Hippocampal formation (tissue), 2 donors: ENCODE results near the gene FBXL7.

Experiments used
- DNase-seq, 2 donors: peaks; one replicate each; lab custom pipeline; 2025; lab: John Stamatoyannopoulos, UW

The FBXL7 gene

DNA sequence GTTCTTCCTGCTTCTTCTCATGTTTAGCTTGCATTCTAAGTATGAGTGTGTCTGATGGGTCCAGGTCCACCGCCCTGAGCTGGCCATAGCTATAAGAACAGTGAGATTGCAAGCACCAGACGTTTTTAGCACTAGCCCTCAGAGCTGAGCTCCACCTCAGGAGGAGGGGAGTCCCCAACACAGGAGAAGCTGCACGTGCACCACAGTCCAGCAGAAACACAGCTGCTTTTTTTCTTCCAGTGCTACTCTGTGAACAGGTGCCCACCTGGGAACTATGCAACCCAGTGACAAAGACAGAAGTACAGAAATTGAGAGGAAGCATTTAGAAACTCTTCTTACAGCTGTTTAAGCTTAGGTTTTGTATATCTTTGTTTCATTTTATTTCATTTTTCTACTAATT is 380.2 kb downstream of the FBXL7 start:
- no peak for DNase-seq

DNA sequence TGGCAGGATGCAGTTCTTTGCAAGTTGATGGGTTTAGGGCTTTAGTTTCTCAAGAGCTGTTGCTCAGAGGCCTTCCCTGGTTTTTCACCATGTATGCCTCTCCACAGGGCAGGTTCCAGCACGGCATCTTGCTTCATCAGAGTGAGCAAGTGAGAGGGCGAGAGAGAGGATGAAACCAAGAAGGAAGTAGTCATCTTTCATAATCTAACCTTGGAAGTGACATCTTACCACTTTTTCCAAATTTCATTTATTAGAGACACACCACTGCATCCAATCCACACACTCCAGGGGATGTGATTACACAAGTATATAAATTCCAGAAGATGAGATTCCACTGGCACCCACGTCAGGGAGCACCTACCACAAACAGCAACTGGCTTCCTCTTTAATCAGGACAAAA is 385.2 kb downstream of the FBXL7 start:
- DNase-seq = no peak

DNA sequence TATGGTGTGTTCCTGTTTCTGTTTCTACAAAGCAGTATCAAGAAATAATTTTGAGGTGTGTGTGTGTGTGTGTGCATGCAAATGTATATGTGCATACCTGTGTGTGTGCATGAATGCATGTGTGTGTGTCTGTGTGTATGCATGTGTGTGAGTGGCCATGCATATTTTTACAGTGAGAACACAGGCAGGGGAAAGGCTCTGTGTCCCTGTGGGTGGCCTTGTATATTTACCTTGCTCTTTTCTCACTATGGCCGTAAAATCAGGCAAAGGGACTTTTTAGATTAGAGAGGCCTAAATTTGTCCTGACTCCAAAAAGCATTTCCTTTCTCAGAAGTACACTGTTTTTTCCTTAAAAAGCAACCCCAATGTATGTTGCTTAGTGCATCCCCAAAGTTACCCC is 386.2 kb downstream of the FBXL7 start:
- no peak for DNase-seq

DNA sequence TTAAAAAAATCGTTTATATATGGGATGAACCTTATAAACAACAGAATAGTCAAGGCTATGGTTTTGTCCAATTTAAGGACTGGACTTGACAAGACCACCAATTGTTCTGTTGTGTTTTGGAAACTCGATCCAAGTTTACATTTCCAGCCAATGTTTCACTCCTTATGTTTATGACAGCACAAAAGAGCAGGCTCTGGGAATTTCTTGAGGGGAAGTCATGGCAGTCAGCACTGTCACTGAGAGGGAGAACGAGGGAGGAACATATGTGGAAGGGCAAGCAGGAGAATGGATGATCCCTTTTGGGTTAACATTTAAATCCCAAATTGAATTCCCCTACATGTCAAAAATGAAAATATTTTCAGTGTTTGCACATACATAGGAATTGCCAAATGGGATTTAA is 387.1 kb downstream of the FBXL7 start:
- no peak for DNase-seq

DNA sequence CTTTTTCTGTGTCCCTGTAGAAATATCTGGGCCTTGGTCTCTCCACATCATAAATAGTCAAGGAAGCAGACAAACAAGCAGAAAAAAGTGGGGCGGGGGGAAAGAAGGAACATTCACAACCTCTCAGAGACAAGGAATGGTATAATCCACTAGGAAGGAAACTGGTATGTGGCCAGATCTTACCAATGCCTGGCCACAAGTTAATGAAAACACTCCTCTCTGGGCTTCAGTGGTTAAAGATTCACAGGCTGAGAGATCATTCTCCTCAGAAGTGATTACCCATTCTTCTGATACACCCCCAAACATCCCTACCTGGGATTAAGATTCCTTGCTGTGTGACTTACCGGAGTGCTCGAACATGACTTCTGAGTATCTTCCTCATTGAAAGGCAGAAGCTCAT is 389.0 kb downstream of the FBXL7 start:
- DNase-seq = no peak

DNA sequence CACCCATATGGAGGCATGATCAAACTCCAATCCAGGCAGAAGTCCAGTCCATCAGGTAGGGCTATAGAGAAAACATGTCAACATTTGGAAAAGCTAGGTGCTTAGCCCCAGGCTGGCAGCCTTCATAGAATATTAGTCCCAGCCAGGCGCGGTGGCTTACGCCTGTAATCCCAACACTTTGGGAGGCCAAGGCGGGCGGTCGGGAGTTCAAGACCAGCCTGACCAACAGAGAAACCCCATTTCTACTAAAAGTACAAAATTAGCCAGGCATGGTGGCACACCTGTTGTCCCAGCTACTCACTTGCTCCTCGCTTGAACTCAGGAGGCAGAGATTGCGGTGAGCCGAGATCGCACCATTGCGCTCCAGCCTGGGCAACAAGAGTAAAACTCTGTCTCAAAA is 393.9 kb downstream of the FBXL7 start:
- no peak for DNase-seq

DNA sequence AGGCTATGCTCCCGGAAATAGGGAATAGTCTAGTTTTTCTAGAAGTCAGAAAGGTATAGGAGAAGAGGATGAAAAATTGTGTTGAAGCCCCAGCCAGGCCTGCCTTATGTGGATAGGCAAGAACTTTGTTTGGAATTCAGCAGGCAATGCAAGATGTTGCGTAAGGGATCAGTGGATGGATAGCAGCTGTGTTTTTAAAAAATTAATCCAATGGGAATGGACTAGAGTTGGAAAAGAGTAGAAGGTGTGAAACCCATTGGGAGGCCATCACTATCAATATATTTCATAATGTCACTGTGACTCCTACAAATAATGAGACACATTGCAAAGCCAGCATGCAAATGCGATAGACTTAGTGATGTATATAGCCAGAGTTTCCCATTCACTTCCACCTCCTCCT is 397.7 kb downstream of the FBXL7 start:
- no peak for DNase-seq

DNA sequence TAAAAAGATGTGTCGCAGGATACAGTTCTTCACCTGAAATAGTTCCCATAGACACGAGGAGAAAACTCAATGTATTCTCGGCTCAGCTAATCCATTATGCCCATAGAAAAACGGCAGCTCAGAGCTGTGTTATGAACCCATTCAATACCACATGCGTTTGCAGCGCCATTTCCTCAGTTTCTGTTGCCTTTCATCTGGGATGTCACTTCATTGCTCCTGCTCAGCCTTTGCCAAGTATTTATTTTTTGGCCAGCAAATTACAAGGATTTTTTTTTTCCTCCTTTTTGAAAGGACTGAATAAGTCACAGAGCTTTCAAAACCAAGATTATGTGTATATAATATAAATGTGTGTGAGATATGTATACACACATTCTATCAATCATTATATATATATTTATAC is 398.7 kb downstream of the FBXL7 start:
- no peak for DNase-seq

DNA sequence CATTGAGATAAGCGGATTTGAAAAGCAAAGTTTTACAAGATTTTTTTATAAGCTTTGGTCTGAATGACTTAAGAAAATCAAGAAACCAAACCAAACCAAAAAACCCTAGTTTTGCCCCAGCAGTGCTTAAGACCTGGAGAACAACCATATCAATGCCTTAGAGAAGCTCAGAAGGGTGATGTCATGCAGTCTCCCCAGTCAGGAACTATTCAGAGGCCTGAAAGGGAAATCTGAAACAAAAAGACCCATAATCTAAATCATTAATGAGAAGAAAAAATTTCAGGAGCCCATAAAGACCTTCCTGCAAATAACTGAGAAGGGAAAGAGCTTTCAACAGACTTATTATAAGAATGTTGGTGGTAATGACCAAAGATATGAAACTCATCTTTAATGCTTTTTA is 399.5 kb downstream of the FBXL7 start:
- no peak for DNase-seq

DNA sequence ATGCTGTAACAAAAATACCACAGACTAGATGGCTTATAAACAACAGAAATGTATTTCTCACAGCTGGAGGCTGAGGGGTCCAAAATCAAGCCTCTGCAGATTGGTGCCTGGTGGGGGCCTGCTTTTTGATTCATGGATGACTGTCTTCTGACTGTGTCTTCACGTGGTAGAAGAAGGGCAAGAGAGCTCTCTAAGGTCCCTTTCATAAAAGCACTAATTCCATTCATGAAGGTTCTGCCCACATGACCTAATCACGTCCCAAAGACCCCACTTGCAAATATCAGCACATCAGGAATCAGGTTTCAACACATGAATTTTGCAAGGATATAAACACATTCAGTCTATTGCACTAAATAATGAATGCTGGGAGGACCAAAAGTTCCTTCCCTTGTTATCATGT is 401.2 kb downstream of the FBXL7 start:
- no peak for DNase-seq

DNA sequence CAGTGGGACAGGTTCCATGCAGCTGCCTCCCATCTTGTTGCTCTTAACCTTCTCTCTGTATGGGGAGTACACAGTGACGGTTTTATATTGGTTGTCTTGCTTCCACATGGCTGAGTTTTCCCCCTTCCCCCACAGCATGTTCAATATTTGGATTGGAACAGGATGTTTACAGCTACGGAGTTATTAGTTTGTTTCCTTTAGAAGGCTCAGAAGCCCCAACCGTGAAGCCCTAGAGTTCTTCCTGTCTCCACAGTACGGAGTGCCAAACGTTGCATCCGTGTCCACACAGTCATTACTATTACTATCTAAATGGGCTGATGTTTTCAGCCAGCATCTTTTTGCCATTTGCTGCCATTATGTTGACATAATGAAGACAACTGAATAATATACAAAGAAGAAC is 402.1 kb downstream of the FBXL7 start:
- DNase-seq = no peak

DNA sequence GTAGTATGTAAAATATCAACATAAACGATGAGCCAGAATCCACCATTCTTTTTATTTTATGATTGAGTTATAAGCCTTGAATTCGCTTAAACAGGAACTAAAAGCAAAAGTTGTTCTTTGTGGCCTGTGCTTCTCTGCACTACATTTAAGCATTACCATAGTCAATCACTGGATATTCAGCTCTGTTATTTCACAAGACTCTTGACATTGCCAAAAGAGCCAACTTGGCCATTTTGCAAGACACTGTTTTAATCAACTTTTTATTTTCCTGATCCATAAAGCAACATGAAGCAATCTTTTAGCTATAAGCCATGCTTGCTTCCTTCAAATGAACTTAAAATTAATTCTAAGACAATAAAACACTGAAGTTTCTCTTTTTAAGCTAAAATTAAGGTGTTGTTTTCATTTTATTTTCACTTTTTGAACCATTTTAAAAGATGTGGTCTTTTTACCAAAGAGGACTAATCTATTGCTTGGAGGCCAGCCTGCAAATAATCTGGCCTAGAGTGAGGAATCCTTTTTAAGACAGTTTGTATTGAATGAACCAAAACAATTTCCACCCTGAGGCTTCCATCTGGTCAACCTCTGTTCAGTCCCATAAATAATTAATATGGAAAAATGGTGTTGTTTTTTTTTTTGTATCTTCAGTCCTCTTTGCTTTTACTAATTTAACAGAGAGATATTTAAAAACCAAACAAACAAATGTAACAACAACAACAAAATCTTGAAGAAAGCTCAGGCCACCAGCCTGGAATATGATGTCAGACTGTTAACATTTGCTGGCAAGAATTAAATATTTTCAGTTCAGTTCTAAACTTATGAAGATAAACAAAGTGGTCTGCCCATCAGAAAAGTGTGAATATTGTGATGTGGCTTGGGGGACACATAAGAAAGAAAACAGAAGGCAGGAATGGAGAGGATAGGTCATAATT is 405.2 kb downstream of the FBXL7 start:
- no peak for DNase-seq

DNA sequence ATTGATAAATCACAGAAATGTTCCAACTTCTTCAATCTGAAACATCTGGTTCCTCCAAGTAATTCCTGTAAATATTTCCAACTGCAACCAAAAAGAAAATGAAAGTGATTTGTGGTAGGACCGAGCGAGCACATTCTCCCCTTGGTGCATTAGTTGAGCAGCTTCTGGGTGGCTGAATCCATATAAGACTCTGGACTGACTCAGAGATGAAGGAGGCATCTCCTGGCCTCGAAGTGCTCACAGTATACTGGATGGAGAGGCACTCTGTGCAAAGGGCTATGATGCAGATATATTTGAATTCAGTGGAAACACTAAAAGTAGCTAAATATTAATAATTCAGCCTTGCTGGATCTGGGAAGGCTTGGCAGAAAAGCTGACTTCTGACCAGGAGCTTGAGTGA is 414.7 kb downstream of the FBXL7 start:
- no peak for DNase-seq

DNA sequence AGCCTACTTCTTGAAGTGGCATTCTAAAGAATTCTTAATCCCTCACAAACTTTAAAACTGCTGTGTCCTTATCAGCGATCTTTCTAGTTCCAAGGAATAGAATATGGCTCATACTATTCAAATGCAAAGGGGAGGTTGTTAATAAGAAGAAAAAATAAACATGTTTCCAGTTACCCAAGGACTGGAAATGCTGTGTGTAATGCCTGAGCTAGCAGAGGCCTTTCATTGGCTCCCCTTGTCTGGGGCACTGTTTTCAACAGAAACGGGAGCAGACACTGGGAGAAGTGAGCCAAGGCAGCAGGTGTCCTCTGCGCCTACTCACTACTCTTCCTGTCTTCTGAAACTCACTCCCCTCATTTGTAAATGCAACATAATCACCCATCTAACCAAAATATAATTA is 426.6 kb downstream of the FBXL7 start:
- peak in 1 of 2 donors; percentile 17 for DNase-seq

DNA sequence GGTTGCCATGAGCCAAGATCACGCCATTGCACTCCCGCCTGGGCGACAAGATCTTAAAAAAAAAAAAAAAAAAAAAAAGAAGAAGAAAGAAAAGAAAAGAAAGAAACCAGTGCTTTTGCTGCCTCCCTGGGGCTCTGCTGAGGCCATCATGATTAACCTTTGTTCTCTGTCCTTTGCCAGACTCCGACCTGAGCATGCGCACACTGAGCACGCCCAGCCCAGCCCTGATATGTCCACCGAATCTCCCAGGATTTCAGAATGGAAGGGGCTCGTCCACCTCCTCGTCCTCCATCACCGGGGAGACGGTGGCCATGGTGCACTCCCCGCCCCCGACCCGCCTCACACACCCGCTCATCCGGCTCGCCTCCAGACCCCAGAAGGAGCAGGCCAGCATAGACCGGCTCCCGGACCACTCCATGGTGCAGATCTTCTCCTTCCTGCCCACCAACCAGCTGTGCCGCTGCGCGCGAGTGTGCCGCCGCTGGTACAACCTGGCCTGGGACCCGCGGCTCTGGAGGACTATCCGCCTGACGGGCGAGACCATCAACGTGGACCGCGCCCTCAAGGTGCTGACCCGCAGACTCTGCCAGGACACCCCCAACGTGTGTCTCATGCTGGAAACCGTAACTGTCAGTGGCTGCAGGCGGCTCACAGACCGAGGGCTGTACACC is 427.9 kb downstream of the FBXL7 start:
- DNase-seq = no peak

DNA sequence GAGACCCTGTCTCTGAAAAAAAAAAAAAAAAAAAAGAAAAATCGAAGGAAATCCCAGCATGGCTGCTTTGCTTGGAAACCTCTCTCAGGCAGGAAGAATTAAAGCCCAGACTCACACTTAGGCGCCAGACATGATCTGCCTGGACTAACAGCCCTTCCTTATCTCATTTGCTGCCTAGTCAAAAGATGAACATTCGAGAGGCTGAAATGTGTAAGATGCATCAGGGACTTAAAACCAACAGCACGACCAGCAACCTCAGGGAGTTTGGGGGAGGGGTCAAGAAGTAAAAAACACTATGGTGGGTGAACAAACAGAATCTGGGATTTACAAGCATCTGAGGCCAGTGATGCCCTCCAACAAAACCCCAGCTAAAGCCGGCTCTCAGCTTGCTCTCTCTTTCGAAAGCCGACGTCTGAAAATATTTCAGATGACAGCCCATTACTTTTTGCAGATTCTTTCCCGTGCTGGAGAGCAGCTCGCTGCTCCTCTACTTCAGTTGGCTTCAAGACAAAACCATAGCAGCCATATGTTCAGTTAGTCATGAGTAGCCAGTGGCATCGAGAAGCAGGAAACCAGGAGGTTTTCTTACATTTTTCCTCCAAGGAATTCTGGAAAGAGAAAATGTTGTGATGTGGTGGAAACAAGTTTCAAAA is 429.8 kb downstream of the FBXL7 start:
- DNase-seq = no peak

DNA sequence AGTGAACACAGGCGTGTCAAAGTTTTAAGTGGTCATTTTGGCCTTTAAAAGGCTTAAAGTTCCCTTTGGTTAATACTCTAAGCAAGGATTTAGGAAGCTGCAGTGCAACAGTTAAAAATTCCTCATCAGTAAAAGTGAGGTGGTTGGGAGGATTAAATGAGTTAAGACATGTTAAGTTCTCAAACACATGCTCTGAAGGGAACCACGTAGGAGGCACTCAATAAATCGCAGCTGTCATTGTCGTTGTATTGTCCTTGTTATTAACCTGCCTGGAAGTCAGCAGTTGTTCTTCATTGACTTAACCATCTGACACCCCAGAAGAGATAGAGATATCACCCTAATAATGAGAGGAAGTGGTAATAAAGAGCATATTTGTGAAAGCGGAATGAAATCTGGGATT is 432.1 kb downstream of the FBXL7 start:
- DNase-seq = no peak

DNA sequence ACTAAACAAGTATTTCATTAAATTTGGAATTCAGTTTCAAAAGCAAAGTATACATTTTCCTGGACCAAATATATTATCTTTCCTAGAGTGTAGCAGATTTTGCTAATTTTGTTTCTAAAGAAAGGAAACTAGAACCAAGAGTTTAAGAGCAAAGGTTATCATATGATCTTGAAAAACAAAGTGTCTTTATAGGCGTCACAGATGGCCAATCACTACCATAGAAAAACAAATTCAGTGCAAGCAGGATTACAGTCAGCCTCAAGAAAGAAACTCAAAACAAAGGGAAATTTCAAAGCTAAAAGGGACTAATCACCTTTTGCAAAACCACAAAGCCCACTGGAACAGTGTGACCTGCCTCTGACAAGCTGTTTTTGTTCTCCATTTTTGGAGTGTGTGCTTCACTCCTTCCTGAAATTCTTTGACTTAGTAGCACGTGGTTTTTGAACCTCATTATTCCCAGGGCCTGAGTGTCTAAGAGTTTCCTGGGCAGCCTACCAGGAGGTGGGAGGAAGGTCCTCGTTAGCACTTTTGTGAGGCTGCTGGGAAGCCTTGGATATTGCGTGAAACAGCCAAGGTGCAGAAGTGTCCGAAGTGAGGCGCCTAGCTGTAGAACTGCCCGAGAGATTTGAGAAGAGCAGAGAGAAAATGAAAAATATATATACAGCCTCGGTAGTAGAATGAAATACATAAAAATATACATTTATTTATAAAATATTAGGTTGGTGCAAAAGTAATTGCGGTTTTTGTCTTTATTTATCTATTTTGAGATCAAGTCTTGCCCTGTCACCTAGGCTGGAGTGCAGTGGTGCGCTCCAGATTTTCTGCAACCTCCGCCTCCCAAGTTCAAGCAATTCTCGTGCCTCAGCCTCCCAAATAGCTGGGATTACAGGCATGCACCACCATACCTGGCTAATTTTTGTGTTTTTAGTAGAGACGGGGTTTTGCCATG is 433.6 kb downstream of the FBXL7 start:
- no peak for DNase-seq

DNA sequence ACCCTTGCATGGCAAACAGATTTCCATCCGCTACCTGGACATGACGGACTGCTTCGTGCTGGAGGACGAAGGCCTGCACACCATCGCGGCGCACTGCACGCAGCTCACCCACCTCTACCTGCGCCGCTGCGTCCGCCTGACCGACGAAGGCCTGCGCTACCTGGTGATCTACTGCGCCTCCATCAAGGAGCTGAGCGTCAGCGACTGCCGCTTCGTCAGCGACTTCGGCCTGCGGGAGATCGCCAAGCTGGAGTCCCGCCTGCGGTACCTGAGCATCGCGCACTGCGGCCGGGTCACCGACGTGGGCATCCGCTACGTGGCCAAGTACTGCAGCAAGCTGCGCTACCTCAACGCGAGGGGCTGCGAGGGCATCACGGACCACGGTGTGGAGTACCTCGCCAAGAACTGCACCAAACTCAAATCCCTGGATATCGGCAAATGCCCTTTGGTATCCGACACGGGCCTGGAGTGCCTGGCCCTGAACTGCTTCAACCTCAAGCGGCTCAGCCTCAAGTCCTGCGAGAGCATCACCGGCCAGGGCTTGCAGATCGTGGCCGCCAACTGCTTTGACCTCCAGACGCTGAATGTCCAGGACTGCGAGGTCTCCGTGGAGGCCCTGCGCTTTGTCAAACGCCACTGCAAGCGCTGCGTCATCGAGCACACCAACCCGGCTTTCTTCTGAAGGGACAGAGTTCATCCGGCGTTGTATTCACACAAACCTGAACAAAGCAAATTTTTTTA is 436.7 kb downstream of the FBXL7 start:
- no peak for DNase-seq

DNA sequence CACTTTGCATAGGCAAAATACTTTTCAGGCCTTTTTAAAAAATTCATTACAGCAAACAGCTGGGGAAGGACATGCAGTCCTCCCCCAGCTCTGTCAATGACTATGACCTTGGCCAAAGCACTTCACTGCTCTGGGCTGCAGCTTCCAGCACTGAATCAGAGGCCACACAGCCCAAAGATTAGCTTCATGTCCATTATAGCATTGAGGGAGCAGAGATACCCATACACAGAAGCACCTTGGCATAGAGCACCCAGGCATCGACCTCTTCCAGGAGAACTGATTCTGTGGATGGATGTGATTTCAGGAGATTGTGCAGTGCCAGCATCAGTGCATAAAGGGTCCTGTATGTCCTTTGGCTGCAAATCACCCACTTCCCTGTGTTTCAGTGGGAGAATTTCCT is 437.7 kb downstream of the FBXL7 start:
- DNase-seq = no peak

DNA sequence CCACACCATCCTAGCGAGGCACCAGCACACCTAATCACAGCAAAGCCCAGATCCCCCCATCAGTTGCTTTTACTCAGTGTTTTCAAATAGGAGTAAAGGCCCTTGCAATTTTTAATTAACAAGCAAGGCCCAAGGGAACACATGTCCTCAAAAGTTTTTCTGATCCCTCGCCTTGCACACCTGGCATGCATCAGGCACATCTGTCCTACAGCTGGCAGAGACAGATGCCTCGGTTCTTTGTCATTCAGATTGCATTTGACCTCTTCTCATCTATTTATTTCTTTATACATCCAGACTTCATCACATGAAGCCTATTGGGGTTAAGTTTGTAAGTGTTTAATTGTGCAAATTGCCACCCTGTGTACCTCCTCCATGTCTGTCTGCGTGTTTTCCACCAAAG is 438.2 kb downstream of the FBXL7 start:
- DNase-seq = no peak
